Measurements from ENCODE around the gene BBC3. TPM values are rescaled to one million over a fixed set of nuclear protein-coding genes. Genes with fewer than 3 reads are reported as not detected.
A peak's percentile ranks its signal among the peaks of the same experiment; 100 is the strongest.
"Not testable (repeated sequence)": the region's sequence is repeated elsewhere in the genome, so short reads cannot be mapped to it uniquely, and the experiment has no call there.

BBC3 gene
- total RNA-seq, 2 experiments from 2014 or later = 13.8 to 14.6 TPM

DNA sequence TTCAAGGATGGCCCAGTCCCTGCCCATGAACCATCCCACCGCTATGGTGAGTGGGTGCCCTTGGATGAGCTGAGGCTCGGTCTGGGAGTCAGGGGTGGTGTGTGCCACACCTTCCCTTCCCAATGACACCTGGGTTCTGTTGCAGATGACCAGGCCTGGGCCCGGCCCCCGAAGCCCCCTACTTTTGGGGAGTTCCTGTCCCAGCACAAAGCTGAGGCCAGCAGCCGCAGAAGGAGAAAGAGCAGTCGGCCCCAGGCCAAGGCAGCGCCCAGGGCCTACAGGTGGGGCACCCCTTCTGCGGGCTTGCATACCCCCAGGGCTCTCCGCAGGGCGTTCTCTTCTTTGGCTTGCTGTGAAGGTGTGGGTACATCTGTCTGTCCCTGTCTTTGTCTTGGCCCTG, 39.4 kb upstream of the BBC3 start:
- DNase-seq = no peak
- H3K4me1 Mint-ChIP-seq (ENCODE audit: low read depth) = peaks cover 11% of the 10 kb centered on the region
- intact Hi-C loops (cut with micrococcal nuclease) = loop anchor here (5.0 kb wide), 1 partner anchor 332 kb away; no protein-coding TSS in a partner anchor
- no peak overlapping the region for H3K27ac Mint-ChIP-seq
- no peaks in the 10 kb centered on the region for H3K27me3 Mint-ChIP-seq
- no peak overlapping the region for H3K4me3 Mint-ChIP-seq
- ChIA-PET POLR2A (no interaction called here), CTCF (interaction anchor here (1.1 kb wide), 1 partner anchor 14 kb away, joined by 4 read pairs; no protein-coding TSS in a partner anchor)
- no peaks in the 10 kb centered on the region for H3K9me3 Mint-ChIP-seq
- H3K36me3 Mint-ChIP-seq = peaks cover 18% of the 10 kb centered on the region

DNA sequence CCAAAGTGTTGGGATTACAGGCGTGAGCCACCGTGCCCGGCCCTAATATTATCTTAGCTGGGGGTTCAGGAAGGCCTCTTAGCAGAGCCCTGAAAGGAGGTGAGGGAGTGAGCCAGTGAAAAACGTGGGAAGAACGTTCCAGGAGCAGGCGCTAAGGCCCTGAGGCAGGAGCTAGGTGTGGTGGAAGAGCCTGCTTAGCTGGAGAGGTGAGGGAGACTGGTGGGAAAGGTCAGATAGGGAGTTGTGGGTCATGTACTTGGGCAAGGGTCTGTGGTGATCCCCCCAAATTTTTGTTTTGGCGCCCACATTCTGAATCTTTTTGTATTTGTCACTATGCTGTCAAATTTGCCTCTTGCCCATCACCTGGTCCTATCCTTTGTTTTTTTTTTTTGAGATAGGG, 38.6 kb upstream of the BBC3 start:
- no peak for DNase-seq
- no peaks in the 10 kb centered on the region for H3K27me3 Mint-ChIP-seq
- no peaks in the 10 kb centered on the region for H3K9me3 Mint-ChIP-seq
- H3K36me3 Mint-ChIP-seq = peaks cover 19% of the 10 kb centered on the region
- H3K4me1 Mint-ChIP-seq (ENCODE audit: low read depth) = peaks cover 9% of the 10 kb centered on the region
- H3K27ac Mint-ChIP-seq = no peak overlapping the region
- ChIA-PET CTCF (interaction anchor here (1.1 kb wide), 1 partner anchor 15 kb away, joined by 4 read pairs; no protein-coding TSS in a partner anchor), POLR2A (no interaction called here)
- intact Hi-C loops (cut with micrococcal nuclease) = no loop called here
- H3K4me3 Mint-ChIP-seq = no peak overlapping the region

DNA sequence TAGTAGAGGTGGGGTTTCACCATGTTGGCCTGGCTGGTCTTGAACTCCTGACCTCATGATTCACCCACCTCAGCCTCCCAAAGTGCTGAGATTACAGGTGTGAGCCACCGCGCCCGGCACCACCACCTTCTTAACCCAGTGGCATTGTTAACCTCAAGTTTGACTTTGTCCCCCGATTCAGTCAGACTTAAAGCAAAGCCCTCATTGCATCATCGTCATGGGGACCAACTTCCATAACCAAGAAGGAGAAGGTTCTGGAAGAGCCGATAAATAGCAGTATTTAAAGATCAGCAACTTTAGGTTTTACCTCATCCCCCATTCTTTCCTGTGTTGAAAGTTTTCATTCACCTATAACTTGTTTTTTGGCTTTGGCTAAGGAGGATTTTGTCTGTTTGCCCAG, 37.0 kb upstream of the BBC3 start:
- peaks cover 9% of the 10 kb centered on the region for H3K4me1 Mint-ChIP-seq (ENCODE audit: low read depth)
- H3K27ac Mint-ChIP-seq = no peak overlapping the region
- no peaks in the 10 kb centered on the region for H3K27me3 Mint-ChIP-seq
- peaks cover 23% of the 10 kb centered on the region for H3K36me3 Mint-ChIP-seq
- no peak overlapping the region for H3K4me3 Mint-ChIP-seq
- intact Hi-C loops (cut with micrococcal nuclease) = no loop called here
- CTCF ChIA-PET = no interaction called here
- no peak for DNase-seq
- POLR2A ChIA-PET = no interaction called here
- H3K9me3 Mint-ChIP-seq = no peaks in the 10 kb centered on the region

DNA sequence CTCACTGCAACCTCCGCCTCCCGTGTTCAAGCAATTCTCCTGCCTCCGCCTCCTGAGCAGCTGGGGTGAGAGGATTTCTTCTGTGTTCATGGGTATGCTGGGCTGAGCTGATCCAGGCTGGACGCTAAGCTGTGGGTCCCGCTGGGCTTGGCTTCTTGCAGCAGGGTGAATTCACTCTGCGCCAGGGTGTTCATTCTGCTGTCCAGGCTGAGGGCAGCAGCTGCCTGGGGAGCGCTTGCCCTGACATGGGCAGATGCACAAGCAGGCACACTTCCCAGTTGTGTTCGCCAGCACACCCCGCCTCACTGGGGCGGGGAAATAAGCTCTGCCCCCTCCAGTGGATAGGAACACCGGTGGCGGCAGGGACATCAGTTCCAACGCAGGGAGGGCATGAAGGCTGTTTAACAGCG, 36.4 kb upstream of the BBC3 start:
- ChIA-PET CTCF (no interaction called here), POLR2A (no interaction called here)
- H3K36me3 Mint-ChIP-seq = peaks cover 27% of the 10 kb centered on the region
- no peaks in the 10 kb centered on the region for H3K27me3 Mint-ChIP-seq
- H3K27ac Mint-ChIP-seq = no peak overlapping the region
- DNase-seq = no peak
- no peak overlapping the region for H3K4me3 Mint-ChIP-seq
- peaks cover 3% of the 10 kb centered on the region for H3K4me1 Mint-ChIP-seq (ENCODE audit: low read depth)
- no peaks in the 10 kb centered on the region for H3K9me3 Mint-ChIP-seq
- intact Hi-C loops (cut with micrococcal nuclease) = no loop called here

DNA sequence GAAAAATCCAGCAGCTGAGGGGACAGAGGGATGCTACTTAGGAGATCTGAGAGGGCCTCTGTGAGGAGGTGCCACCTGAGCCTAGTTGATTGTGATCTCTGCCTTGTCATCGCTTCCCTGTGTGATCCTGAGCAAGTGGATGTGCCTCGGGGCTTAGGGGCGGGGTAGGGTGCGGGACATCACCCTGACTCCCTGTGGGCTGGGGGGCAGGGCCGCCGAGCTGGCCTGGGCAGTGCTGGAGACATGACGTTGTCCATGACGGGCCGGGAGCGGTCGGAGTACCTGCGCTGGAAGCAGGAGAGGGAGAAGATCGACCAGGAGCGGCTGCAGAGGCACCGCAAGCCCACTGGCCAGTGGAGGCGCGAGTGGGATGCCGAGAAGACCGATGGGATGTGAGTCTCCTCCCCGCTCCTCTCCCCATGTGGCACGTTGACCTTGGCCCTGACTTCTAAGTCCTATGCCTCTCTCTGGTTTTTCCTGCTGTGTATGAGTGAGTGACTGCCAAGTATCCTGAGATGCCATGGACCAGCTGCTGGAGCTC, 35.5 kb upstream of the BBC3 start:
- intact Hi-C loops (cut with micrococcal nuclease) = no loop called here
- POLR2A ChIA-PET = no interaction called here

DNA sequence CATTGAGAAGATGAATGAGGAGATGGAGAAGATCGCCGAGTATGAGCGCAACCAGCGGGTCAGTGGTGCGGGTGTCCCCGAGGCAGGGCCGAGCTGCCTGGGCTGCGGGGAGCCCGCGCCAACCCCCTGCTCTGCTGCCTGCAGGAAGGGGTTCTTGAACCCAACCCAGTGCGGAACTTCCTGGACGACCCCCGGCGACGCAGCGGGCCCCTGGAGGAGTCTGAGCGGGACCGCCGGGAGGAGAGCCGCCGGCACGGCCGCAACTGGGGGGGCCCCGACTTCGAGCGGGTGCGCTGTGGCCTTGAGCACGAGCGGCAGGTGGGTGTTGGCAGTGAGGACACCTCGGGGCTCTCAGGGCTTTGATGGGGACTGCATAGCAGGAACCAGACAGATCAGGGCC, 33.6 kb upstream of the BBC3 start:
- Mint-ChIP-seq H3K36me3 (peaks cover 39% of the 10 kb centered on the region), H3K27me3 (no peaks in the 10 kb centered on the region), H3K4me1 (ENCODE audit: low read depth) (peaks cover 4% of the 10 kb centered on the region), H3K27ac (no peak overlapping the region), H3K9me3 (no peaks in the 10 kb centered on the region), H3K4me3 (no peak overlapping the region)
- POLR2A ChIA-PET = interaction anchor here (1.1 kb wide), 1 partner anchor 10 kb away, joined by 4 read pairs; the partner anchor contains the start of gene INAFM1
- DNase-seq = no peak
- intact Hi-C loops (cut with micrococcal nuclease) = no loop called here
- CTCF ChIA-PET = no interaction called here

More for the DNA sequence above, 35.5 kb upstream of the BBC3 start:
- H3K9me3 Mint-ChIP-seq = no peaks in the 10 kb centered on the region
- H3K4me3 Mint-ChIP-seq = no peak overlapping the region
- CTCF ChIA-PET = interaction anchor here (0.6 kb wide), 1 partner anchor 17 kb away, joined by 3 read pairs; no protein-coding TSS in a partner anchor
- no peak overlapping the region for H3K27ac Mint-ChIP-seq
- no peak for DNase-seq
- peaks cover 30% of the 10 kb centered on the region for H3K36me3 Mint-ChIP-seq
- H3K27me3 Mint-ChIP-seq = no peaks in the 10 kb centered on the region
- H3K4me1 Mint-ChIP-seq (ENCODE audit: low read depth) = peaks cover 2% of the 10 kb centered on the region

DNA sequence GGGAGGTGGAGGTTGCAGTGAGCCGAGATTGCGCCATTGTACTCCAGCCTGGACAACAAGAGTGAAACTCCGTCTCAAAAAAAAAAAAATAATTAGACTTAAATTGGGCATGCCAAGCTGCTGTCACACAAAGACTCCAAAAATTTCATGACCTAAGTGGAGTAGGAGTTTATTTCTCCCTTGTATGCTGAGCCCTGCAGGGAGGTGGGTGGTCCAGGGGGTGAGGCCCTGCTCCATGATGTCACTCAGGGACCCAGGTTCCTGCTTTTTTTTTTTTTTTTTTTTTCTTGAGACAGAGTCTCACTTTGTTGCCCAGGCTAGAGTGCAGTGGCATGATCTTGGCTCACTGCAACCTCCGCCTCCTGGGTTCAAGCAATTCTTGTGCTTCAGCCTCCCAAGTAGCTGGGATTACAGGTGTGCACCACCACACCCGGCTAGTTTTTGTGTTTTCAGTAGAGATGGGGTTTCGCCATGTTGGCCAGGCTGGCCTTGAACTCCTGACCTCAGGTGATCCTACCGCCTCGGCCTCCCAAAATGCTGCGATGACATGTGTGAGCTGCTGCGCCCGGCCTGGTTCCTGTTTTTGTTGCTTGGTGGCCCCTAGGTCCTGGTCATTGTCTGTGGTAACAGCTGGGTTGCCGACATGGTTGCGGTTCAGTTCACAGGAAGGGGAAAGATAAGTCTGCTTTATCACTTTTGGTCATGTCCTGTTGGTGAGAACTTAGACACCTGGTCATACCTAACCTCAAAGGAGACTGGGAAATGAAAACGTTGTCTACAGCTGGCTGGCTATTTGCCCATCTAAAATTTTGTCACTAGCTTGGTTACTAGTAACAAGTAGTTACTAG, 31.2 kb upstream of the BBC3 start:
- Mint-ChIP-seq H3K36me3 (peaks cover 52% of the 10 kb centered on the region), H3K4me1 (ENCODE audit: low read depth) (peaks cover 29% of the 10 kb centered on the region)
- H3K27ac Mint-ChIP-seq; intact Hi-C loops (cut with micrococcal nuclease); POLR2A ChIA-PET; DNase-seq; H3K4me3 Mint-ChIP-seq; H3K27me3 Mint-ChIP-seq; H3K9me3 Mint-ChIP-seq; CTCF ChIA-PET: not testable (repeated sequence)

DNA sequence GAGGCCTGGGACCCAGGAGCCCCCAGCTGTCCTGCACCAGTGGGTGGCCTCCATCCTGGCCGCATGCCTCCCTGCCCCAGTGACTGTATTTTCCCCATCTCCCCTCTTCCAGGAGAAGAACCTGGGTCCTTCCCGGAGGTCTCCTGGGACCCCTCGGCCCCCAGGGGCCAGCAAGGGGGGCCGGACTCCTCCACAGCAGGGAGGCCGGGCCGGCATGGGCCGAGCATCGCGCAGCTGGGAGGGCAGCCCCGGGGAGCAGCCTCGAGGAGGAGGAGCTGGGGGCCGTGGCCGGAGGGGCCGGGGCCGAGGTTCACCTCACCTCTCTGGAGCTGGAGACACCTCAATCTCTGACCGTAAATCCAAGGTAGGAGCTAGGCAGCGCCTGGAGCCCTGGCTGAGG, 29.5 kb upstream of the BBC3 start:
- Mint-ChIP-seq H3K4me1 (ENCODE audit: low read depth) (peaks cover 34% of the 10 kb centered on the region), H3K9me3 (no peaks in the 10 kb centered on the region), H3K27ac (no peak overlapping the region), H3K4me3 (no peak overlapping the region), H3K36me3 (peaks cover 46% of the 10 kb centered on the region), H3K27me3 (no peaks in the 10 kb centered on the region)
- intact Hi-C loops (cut with micrococcal nuclease) = no loop called here
- ChIA-PET CTCF (interaction anchor here (1.9 kb wide), 1 partner anchor 16 kb away, joined by 5 read pairs; no protein-coding TSS in a partner anchor), POLR2A (no interaction called here)
- DNase-seq = no peak

DNA sequence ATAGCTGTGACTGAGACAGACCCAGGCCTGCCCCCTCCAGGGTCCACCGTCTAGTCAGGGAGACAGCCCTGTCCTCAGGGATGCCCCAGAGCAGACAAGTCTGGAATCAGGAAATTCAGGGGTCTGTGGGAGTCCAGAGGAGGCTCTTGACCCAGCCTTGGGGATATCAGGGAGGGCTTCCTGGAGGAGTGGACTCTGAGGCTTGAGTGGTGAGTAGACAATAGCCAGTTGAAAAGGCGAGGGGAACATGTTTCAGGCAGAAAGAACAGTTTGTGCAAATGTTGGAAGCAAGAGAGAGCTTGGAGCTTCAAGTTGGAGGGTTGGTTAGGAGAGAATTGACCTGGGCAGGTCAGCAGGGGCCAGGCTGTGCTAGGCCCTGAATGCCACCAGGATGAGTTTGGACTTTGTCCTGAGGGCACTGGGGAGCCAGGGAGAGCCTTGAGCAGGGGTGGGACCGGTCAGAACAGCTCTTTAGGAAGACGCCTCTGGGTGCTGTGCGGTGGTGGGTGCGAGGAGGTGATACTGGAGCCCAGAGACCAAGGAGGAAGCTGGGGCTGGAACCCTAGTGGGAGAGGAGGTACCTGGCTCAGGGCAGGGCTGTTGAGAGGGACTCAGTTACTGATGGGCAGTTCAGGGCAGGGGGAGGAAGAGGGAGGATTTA, 28.0 kb upstream of the BBC3 start:
- Mint-ChIP-seq H3K36me3 (peaks cover 39% of the 10 kb centered on the region), H3K27me3 (no peaks in the 10 kb centered on the region), H3K27ac (peak overlapping the region; percentile 51), H3K9me3 (no peaks in the 10 kb centered on the region), H3K4me1 (ENCODE audit: low read depth) (peaks cover 34% of the 10 kb centered on the region), H3K4me3 (peak overlapping the region; percentile 37)
- ChIA-PET POLR2A (no interaction called here), CTCF (interaction anchor here (1.0 kb wide), 1 partner anchor 15 kb away, joined by 5 read pairs; no protein-coding TSS in a partner anchor)
- intact Hi-C loops (cut with micrococcal nuclease) = loop anchor here (5.0 kb wide), 1 partner anchor 348 kb away; the partner anchor contains the start of gene BICRA
- no peak for DNase-seq

DNA sequence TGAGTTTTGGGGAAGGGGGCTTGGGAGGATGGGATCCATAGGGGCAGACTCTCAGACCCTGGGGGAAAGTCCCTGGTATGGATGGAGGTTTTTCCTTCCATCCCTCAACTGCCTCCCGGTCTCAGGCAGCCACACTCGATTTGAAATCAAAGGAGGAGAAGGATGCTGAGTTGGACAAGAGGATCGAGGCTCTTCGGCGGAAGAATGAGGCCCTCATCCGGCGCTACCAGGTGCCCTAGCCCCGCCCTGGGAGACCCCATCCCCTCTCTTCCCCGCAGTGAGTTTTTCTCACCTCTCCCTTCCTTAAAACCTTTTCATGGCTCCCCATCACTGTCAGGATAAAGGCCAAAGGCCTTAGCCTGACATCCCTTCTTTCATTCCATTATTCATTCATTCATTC, 27.4 kb upstream of the BBC3 start:
- H3K4me3 Mint-ChIP-seq = peak overlapping the region; percentile 90
- H3K4me1 Mint-ChIP-seq (ENCODE audit: low read depth) = peaks cover 34% of the 10 kb centered on the region
- CTCF ChIA-PET = interaction anchor here (1.0 kb wide), 1 partner anchor 14 kb away, joined by 5 read pairs; no protein-coding TSS in a partner anchor
- intact Hi-C loops (cut with micrococcal nuclease) = loop anchor here (5.0 kb wide), 1 partner anchor 349 kb away; the partner anchor contains the start of gene BICRA
- POLR2A ChIA-PET = no interaction called here
- DNase-seq = no peak
- peak overlapping the region; percentile 38 for H3K27ac Mint-ChIP-seq
- peaks cover 39% of the 10 kb centered on the region for H3K36me3 Mint-ChIP-seq
- H3K9me3 Mint-ChIP-seq = no peaks in the 10 kb centered on the region
- H3K27me3 Mint-ChIP-seq = no peaks in the 10 kb centered on the region

DNA sequence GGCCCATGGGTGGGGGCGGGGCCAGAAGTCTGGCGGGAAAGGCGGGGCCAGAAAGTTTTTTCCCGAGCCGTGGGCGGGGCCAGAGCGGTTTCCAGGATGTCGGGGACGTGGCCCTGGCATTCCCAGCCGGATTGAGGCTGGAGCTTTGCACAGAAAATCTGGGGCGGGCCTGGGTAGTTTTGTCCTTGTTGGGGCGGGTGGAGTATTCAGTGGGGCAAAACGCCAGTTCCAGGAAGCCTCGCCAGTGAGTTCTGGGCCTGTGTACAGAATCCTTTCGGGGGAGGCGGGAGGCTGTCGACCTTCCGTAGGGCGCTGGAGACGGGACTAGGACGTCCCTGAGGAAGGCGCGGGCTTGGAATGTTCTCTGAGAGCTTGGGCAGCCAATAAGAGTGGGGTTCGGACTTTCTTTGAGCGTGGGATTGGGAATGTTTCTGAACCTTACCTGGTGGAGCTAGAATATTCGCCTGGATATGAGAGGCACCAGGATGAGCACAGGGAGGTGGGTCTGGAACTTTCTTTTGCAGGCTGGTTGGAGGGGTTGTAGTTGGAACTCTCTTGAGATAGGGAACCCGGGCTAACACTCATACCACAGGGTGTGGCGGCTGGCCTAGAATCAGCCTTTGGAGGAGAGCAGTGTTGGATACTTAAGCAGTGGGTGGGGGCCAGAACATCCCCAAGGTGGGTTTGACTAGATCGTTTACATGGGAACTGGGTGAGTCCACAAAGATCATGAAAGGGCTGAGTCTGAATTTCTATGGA, 26.6 kb upstream of the BBC3 start:
- intact Hi-C loops (cut with micrococcal nuclease) = loop anchor here (1.0 to 5.0 kb wide), 3 partner anchors 17 to 541 kb away; partner anchors contain the start of genes BICRA, INAFM1 and PRKD2
- H3K4me3 Mint-ChIP-seq = peak overlapping the region; percentile 90
- ChIA-PET CTCF (interaction anchor here (1.1 to 6.0 kb wide), 4 partner anchors 12 to 227 kb away, joined by 3 to 94 read pairs (median 10); partner anchors contain the start of genes DHX34 and KPTN), POLR2A (interaction anchor here (0.6 to 2.6 kb wide), 5 partner anchors 13 to 469 kb away, joined by 3 to 38 read pairs (median 6); partner anchors contain the start of genes INAFM1 and SLC1A5)
- peaks cover 38% of the 10 kb centered on the region for H3K36me3 Mint-ChIP-seq
- H3K9me3 Mint-ChIP-seq = no peaks in the 10 kb centered on the region
- no peak for DNase-seq
- H3K27me3 Mint-ChIP-seq = no peaks in the 10 kb centered on the region
- peaks cover 34% of the 10 kb centered on the region for H3K4me1 Mint-ChIP-seq (ENCODE audit: low read depth)
- H3K27ac Mint-ChIP-seq = peak overlapping the region; percentile 98
